Measurements from ENCODE around the gene LRRC8C. TPM values are rescaled to one million over a fixed set of nuclear protein-coding genes. Genes with fewer than 3 reads are reported as not detected.

Gene LRRC8C
- total and polyA plus RNA-seq, 10 of the 15 experiments (the other 5 are each of a cell fraction or from before 2014, with no cell fraction given), result 2.3 to 16.3 (median 10.8) TPM

- ChIA-PET SMC1A (ENCODE audit: uncharacterized antibody, unreplicated experiment) (interaction anchor here (3.5 to 13.0 kb wide), 2 partner anchors 21 to 156 kb away, joined by 11 to 124 read pairs; no protein-coding TSS in a partner anchor), POLR2A (interaction anchor here (1.0 kb wide), 1 partner anchor 21 kb away, joined by 3 read pairs; no protein-coding TSS in a partner anchor), CTCF (interaction anchor here (2.8 to 3.6 kb wide), 2 partner anchors 122 to 123 kb away, joined by 8 to 15 read pairs; no protein-coding TSS in a partner anchor), RAD21 (ENCODE audit: unreplicated experiment) (interaction anchor here (1.4 kb wide), 1 partner anchor 161 kb away, joined by 3 read pairs; no protein-coding TSS in a partner anchor)
- no peak for FAIRE-seq
- ATAC-seq, result no peak
- no peak overlapping the region for H3K4me3 ChIP-seq
- no peak overlapping the region for H3K9ac ChIP-seq (ENCODE audit: control insufficient read depth, insufficient read depth, low read length)
- WGBS (ENCODE audit: insufficient coverage, insufficient replicate concordance, low lambda C conversion rate, missing lambda C conversion rate), result 65% methylated on average over 3 of the region's 3 CpGs
- no peak overlapping the region for H3K27ac ChIP-seq (ENCODE audit: control insufficient read depth, insufficient read depth)
- peaks cover 18% of the 10 kb centered on the region for H3K4me1 ChIP-seq (ENCODE audit: control insufficient read depth, insufficient read depth, low read length)
- H3K36me3 ChIP-seq (ENCODE audit: control insufficient read depth in 2 of 2, insufficient read depth in 2 of 2, low read length in 1 of 2), result no peaks in the 10 kb centered on the region
- in situ Hi-C loops (cut with MboI), result no loop called here
- no TSS peak for BruUV-seq (replicated peaks)
- no peak for TF ChIP-seq STAT3 (IDR thresholded peaks at IDR 0.05; ENCODE audit: low read depth, low read length)
- TF ChIP-seq KAT2A (conservative IDR thresholded peaks at IDR 0.05; ENCODE audit: control insufficient read depth, low read depth, low read length), result no peak
- TF ChIP-seq MEF2B (IDR thresholded peaks at IDR 0.05; ENCODE audit: partially characterized antibody, poor library complexity, severe bottlenecking), result no peak
- TF ChIP-seq IRF5 (IDR thresholded peaks at IDR 0.05; ENCODE audit: borderline replicate concordance), result no peak
- TF ChIP-seq NFXL1 (IDR thresholded peaks at IDR 0.05; ENCODE audit: borderline replicate concordance), result no peak
- no peak for TF ChIP-seq ZNF274 (IDR thresholded peaks at IDR 0.05; ENCODE audit: insufficient read depth, insufficient read length)
- no peak for TF ChIP-seq NFYA (IDR thresholded peaks at IDR 0.05; ENCODE audit: borderline replicate concordance, low read depth, low read length)
- no peak for TF ChIP-seq BMI1 (IDR thresholded peaks at IDR 0.05; ENCODE audit: borderline replicate concordance)
- TF ChIP-seq EED (IDR thresholded peaks at IDR 0.05; ENCODE audit: low read depth), result no peak
- no peak for TF ChIP-seq RB1 (IDR thresholded peaks at IDR 0.05; ENCODE audit: borderline replicate concordance)
- TF ChIP-seq ZNF217 (IDR thresholded peaks at IDR 0.05), result no peak
- TF ChIP-seq NBN (IDR thresholded peaks at IDR 0.05), result no peak
- TF ChIP-seq HDAC6 (IDR thresholded peaks at IDR 0.05; ENCODE audit: unreplicated experiment), result no peak
- TF ChIP-seq HDGF (IDR thresholded peaks at IDR 0.05), result no peak
- no peak for TF ChIP-seq ZNF207 (IDR thresholded peaks at IDR 0.05; ENCODE audit: borderline replicate concordance)
- TF ChIP-seq ZNF24 (IDR thresholded peaks at IDR 0.05), result no peak
- no peak for TF ChIP-seq NKRF (conservative IDR thresholded peaks at IDR 0.05)
- TF ChIP-seq SMARCA5 (IDR thresholded peaks at IDR 0.05), result no peak
- TF ChIP-seq IKZF1 (conservative IDR thresholded peaks at IDR 0.05), result no peak
- H3K9me3 ChIP-seq (replicated peaks; ENCODE audit: control insufficient read depth, insufficient read depth, low read length), result no peaks in the 10 kb centered on the region; the same call in 2 of the 3 replicates
- H3K79me2 ChIP-seq (ENCODE audit: control insufficient read depth, insufficient read depth, low read length), result no peaks in the 10 kb centered on the region
- no peaks in the 10 kb centered on the region for H4K20me1 ChIP-seq (ENCODE audit: control insufficient read depth, insufficient read depth)
- no peak overlapping the region for H3K4me2 ChIP-seq (ENCODE audit: control insufficient read depth, insufficient read depth)
- intact Hi-C loops (cut with micrococcal nuclease; ENCODE audit: unreplicated experiment), result no loop called here
- no peak for DNase-seq (ENCODE audit: low read depth, low spot score)
- H3K27me3 ChIP-seq (replicated peaks in 1 of 2; ENCODE audit: control insufficient read depth in 2 of 2, insufficient read depth in 2 of 2, low read length in 1 of 2), result no peaks in the 10 kb centered on the region; a peak in 1 of 4 replicates
- H2AFZ ChIP-seq (ENCODE audit: control insufficient read depth, low read depth, low read length), result no peak overlapping the region
Observed at GRCh38 chr1:89606227-89606980, 26.5 kb upstream of the LRRC8C start.
